Kidney (tissue), 14 donors: Measurements from ENCODE around the gene CPT1A. TPM values are rescaled to one million over a fixed set of nuclear protein-coding genes. Genes with fewer than 3 reads are reported as not detected.

ENCODE experiments used
- DNase-seq, 5 donors: peaks; one replicate each; pipeline ENCODE4 v3.0.0-alpha.2; 2013 to 2020
- FAIRE-seq: peaks from 2 replicates; lab custom pipeline; 2012; peaks lifted over from hg19 to GRCh38; lab: Jason Lieb, UNC
- H3K27ac ChIP-seq, 2 donors: one replicate each; pipeline ENCODE4 v1.7.0; 2013; ENCODE audit warnings: low read depth in 2 of 2, low read length in 2 of 2, inconsistent platforms in 1 of 2
- H3K27me3 ChIP-seq: one replicate; pipeline ENCODE4 v1.7.1; 2013; ENCODE audit warnings: low read length, inconsistent platforms; ENCODE audit not compliant: control insufficient read depth, insufficient read depth
- H3K36me3 ChIP-seq, 3 donors: one replicate each; pipeline versions ENCODE4 v1.7.0 to v1.7.1; 2013; ENCODE audit warnings: low read length in 3 of 3, control low read depth in 1 of 3, inconsistent platforms in 1 of 3; ENCODE audit not compliant: insufficient read depth in 3 of 3, control insufficient read depth in 2 of 3
- H3K4me1 ChIP-seq, 3 donors: one replicate each; pipeline versions ENCODE4 v1.7.0 to v1.7.1; 2013; ENCODE audit warnings: low read length in 3 of 3, inconsistent platforms in 1 of 3, low read depth in 1 of 3; ENCODE audit not compliant: control insufficient read depth in 2 of 3, insufficient read depth in 2 of 3
- H3K4me3 ChIP-seq, 3 donors: one replicate each; pipeline versions ENCODE4 v1.7.0 to v1.8.1; 2013; ENCODE audit warnings: low read length in 3 of 3, control low read depth in 1 of 3, inconsistent platforms in 1 of 3
- H3K9ac ChIP-seq, 3 donors: one replicate each; pipeline versions ENCODE4 v1.7.0 to v1.7.1; 2013; ENCODE audit warnings: low read length in 3 of 3, control low read depth in 1 of 3, inconsistent platforms in 1 of 3
- H3K9me3 ChIP-seq, 3 donors: one replicate each; pipeline versions ENCODE4 v1.7.0 to v1.7.1; 2013; ENCODE audit warnings: low read length in 3 of 3, control low read depth in 1 of 3, inconsistent platforms in 1 of 3; ENCODE audit not compliant: control insufficient read depth in 2 of 3, insufficient read depth in 1 of 3
- intact Hi-C: fragments of 100-400 bp; cut with DNase I; formaldehyde crosslinking; loops from one replicate; pipeline ENCODE4 v1.11.1; 2022
- polyA plus RNA-seq: library from polyadenylated mRNA; stranded (reverse); fragments of 350-450 nt; fragmentation: Illumina TruSeq; extraction: RNeasy Lipid Tissue Mini Kit (QIAGEN cat#74804); gene quantifications from one replicate; pipeline ENCODE4 v1.2.3, GENCODE V29; 2014; ENCODE audit warnings: low read depth, low replicate concordance; ENCODE audit not compliant: insufficient read depth
- total RNA-seq: library from RNA; stranded (reverse); fragmentation: NEBNext Ultra II Directional; extraction: Animal tissue kit (Norgen Biotek cat#: 25700); gene quantifications from one replicate; pipeline ENCODE4 v1.2.1, GENCODE V29; 2021
- TF ChIP-seq, protein P1 (sequence below): IDR thresholded peaks from 3 replicates; pipeline ENCODE4 v1.5.1; 2012; ENCODE audit warnings: mild to moderate bottlenecking, moderate library complexity, borderline replicate concordance; ENCODE audit not compliant: insufficient read depth; ENCODE audit errors: extremely low read depth
- donor health status: control.
- donor health status: control.
- donor health status: control.
- donor health status: control.
- donor health status: control.
- donor health status: DM: yes; HTN: yes; CAD: no.
- donor health status: Normal renal cell carcinoma (clear cell type).

Gene CPT1A
- total and polyA plus RNA-seq, 2 donors from 2014 or later = 51.3 to 61.5 TPM

DNA sequence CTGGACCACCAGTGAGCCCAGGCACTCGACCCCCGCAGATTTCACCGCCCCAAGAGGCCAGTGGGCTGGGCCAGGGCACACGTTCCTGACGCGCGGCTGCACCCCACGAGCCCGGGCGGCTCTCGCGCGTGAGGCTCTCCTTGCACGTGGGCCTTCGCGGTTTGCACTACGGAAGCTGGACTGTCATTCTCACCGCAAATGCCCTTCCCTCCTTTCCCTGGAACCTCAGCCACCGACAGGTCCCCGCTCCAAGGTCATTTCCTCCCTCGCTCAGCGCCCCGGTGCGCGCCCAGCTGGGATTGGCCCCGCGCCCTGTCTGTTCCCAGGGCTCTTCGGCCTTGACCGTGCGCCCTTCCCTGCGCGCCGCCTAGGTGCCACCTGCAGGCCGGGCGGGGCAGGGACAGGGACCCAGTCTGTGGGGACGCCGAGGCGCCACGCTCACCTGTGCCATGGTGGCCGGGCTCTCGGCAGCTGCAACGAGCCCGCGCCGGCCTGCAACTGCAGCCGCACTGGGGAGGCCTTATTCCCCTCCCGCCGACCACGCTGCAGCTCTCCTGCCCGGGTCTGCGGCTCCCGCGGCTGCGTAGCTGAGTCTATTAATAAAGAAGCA lies 2.1 kb upstream of the CPT1A start:
- no peaks in the 10 kb centered on the region for H3K36me3 ChIP-seq
- DNase-seq = peak; percentile 69 to 94 (median 74)
- no peaks in the 10 kb centered on the region for H3K27me3 ChIP-seq
- TF ChIP-seq, protein P1, sequence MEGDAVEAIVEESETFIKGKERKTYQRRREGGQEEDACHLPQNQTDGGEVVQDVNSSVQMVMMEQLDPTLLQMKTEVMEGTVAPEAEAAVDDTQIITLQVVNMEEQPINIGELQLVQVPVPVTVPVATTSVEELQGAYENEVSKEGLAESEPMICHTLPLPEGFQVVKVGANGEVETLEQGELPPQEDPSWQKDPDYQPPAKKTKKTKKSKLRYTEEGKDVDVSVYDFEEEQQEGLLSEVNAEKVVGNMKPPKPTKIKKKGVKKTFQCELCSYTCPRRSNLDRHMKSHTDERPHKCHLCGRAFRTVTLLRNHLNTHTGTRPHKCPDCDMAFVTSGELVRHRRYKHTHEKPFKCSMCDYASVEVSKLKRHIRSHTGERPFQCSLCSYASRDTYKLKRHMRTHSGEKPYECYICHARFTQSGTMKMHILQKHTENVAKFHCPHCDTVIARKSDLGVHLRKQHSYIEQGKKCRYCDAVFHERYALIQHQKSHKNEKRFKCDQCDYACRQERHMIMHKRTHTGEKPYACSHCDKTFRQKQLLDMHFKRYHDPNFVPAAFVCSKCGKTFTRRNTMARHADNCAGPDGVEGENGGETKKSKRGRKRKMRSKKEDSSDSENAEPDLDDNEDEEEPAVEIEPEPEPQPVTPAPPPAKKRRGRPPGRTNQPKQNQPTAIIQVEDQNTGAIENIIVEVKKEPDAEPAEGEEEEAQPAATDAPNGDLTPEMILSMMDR = peak; percentile 67
- peak overlapping the region in 2 of 3 donors; percentile 44 to 55 for H3K9ac ChIP-seq
- intact Hi-C loops = no loop called here
- peaks cover 0 to 21% (median 15%) of the 10 kb centered on the region in 3 donors for H3K4me1 ChIP-seq
- no peak for FAIRE-seq
- peak overlapping the region; percentile 78 for H3K27ac ChIP-seq
- H3K9me3 ChIP-seq = no peaks in the 10 kb centered on the region
- peak overlapping the region in 2 of 3 donors; percentile 64 to 66 for H3K4me3 ChIP-seq

DNA sequence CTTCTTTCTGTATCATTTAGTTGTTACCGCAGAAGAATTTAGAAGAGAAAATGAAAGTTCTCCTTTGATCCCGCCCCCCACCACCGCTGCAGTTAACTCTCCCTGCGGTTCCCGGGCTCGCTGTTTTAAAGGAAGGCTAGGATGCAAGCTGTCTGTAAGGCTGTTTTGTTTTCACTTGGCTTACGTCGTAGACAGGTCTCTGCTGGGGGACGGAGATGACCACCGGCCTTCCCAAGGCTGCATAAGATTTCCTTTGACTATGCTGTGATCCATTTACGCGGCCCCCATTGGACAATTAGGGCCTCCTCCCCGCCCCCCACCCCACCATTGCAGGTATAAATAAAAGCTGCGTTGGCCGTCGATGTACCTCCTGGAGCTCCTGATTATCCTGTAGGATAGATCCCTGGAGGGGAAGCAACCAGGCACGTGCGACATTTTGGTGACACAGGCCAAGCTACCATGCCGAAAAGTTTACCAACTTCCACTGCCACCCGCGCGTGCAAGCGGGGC lies 1.4 kb upstream of the CPT1A start:
- Histone ChIP-seq H3K9me3 (no peaks in the 10 kb centered on the region), H3K27ac (peak overlapping the region; percentile 78), H3K4me1 (peaks cover 0 to 26% (median 22%) of the 10 kb centered on the region in 3 donors), H3K36me3 (no peaks in the 10 kb centered on the region), H3K4me3 (peak overlapping the region; percentile 17 to 81 (median 66)), H3K9ac (peak overlapping the region in 1 of 3 donors; percentile 42), H3K27me3 (no peaks in the 10 kb centered on the region)
- TF ChIP-seq, protein P1 = no peak
- DNase-seq = peak in 1 of 5 donors; percentile 43
- no peak for FAIRE-seq
- intact Hi-C loops = no loop called here

DNA sequence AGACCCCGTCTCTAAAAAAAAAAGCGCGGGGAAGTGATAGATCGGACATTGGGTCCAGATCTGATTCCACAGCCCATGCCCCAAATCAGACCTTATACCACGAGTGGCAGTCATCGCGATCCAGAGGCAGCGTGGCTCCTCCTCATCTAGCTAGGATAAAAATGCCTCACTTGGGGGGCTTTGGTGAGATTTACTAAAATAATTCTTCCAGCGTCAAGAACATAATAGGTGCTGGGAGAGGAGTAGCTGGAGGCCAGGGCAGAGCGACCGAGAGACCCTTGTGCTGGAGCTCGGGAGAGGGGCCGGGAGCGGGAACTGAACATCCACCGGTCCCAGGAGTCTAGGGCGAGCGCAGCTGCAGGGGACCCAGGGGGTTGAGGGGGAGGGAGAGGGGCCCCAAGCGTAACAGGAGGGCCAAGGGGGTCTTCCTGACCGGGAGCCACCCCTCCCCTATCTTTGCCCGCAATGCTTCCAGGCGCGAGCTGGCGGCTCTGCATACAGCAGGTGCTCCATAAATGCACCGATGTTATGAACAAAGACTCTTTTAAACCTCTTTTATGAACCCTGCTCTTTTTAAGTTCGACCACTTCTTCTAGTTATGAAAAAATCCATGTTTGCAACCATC lies 823 bp upstream of the CPT1A start:
- DNase-seq (peak in 1 of 5 donors; percentile 58), FAIRE-seq (no peak)
- Histone ChIP-seq H3K9me3 (no peaks in the 10 kb centered on the region), H3K27ac (peak overlapping the region; percentile 74 to 78), H3K4me1 (peaks cover 0 to 32% (median 28%) of the 10 kb centered on the region in 3 donors), H3K27me3 (no peaks in the 10 kb centered on the region), H3K36me3 (no peaks in the 10 kb centered on the region), H3K4me3 (peak overlapping the region; percentile 12 to 81 (median 66)), H3K9ac (peak overlapping the region in 1 of 3 donors; percentile 42)
- intact Hi-C loops = no loop called here
- TF ChIP-seq, protein P1 = no peak
